ENCODE measurements around the gene PRR23E. TPM values are rescaled to one million over a fixed set of nuclear protein-coding genes. Genes with fewer than 3 reads are reported as not detected.

Gene PRR23E
- total RNA-seq, 1 donor = not detected

DNA sequence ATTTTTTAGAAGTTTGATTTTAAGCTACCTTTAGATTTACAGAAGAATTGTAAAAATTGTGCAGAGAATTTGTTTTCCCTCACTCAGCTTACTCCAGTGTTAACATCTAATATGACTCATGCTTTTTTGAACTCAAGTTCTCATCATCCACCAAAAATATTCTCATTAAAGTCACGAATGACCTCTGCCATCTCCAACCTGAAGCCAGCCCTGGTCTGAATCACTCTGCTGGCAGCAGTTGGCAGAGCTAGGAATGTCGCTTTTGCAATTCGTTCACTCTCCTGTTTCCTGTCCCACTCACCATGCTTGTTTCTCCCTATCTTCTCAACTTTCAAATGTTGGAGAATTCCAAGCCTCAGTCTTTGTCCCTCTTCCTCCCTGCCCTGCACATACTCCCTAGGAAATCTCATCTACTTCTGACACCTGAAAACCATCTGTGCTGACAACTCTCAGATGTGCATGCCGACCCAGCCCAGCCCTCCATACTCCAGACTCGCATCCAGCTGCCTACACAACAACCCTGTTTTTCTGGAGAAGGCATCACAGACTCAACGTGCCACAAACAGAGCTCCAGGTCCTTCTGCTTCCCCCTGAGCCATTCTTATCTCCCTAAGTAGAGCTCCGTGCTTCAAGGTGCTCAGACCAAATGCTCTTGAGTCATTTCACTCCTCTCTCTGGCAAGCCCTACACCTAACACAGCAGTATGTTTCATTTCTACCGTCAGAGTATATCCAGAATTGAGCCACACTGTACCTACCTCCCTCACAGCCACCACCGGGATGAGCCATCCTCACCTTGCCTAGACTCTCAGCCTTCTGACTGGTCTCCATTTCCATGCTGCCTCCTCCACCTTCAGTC is 24.9 kb downstream of the PRR23E start:
- no peak for DNase-seq (ENCODE audit: low read depth)
- no peak for TF ChIP-seq CTCF (IDR thresholded peaks at IDR 0.05; ENCODE audit: insufficient read depth, low read depth, low read length)
- H3K4me3 ChIP-seq (ENCODE audit: low read depth, low read length) = no peak overlapping the region

GRCh38 chr3:127218454-127218922 is 25.6 kb downstream of the PRR23E start:
- TF ChIP-seq CTCF (IDR thresholded peaks at IDR 0.05; ENCODE audit: insufficient read depth, low read depth, low read length) = no peak
- no peak overlapping the region for H3K4me3 ChIP-seq (ENCODE audit: low read depth, low read length)
- DNase-seq (ENCODE audit: low read depth) = no peak

DNA sequence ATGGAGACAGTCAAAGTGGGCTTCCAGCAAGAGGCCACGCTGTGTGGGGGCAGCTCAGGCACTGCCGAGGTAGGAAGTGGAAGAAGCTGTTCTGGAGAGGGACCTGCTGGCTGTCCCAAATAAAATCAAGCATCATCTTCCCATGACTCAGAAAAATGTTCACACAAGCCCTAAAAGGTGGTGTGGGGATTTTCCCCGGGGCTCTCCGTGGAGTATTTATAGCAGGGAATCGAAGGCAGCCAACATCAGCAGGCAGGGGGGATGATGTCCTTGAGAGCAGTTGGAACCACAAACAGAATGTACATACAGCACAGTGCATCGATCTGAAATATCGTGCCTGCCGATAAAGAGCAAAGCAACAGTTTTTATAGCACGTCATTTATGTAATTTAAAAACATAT is 27.6 kb downstream of the PRR23E start:
- H3K4me3 ChIP-seq (ENCODE audit: low read depth, low read length) = no peak overlapping the region
- no peak for TF ChIP-seq CTCF (IDR thresholded peaks at IDR 0.05; ENCODE audit: insufficient read depth, low read depth, low read length)
- no peak for DNase-seq (ENCODE audit: low read depth)

DNA sequence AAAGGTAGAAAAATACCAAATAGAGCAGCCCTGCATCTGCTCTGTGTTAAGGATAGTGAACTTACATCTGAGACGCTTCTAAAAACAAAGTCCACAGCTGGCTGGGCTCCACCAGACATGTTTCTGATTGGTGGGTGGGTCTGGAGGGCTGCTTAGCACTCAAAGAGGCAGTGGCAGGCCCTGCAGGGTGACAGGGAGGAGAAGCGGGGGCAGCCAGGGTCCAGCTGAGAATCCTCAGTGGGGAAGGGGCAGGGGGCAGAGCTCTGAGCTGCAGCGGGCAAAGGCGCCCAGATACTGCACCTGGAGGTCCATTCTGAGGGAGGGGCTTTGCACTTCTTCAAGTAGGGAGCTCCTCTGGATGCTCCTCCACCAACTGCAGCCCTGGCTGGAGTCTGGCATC is 28.1 kb downstream of the PRR23E start:
- TF ChIP-seq CTCF (IDR thresholded peaks at IDR 0.05; ENCODE audit: insufficient read depth, low read depth, low read length) = no peak
- H3K4me3 ChIP-seq (ENCODE audit: low read depth, low read length) = no peak overlapping the region
- no peak for DNase-seq (ENCODE audit: low read depth)

DNA sequence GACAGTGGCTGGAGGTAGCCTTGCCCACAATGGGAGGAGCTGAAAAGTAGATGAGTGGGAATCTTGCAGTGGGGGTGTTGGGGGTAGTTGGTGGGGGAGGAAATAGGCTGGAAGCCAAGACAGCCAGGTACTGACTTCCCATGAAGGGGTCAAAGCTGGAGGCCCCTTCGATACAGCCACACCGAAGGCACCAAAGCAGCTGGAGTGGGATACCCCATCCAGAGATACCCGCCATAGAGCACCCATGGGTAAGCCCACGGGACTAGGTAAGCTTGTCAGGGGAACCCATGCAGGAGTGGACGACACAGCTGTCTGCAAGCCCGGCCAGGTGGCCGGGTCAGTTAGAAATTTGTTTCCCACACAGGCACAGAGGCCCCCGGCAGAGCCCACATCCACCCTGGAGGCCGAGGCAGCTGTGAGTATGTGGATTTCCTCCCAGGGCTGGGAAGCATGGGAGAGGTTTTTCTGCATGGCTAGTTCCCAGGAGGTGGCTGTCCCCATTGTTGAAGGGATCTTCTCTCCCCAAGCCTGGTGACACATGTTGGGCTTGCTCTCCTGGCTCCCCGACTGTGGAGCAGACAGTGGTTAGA is 28.6 kb downstream of the PRR23E start:
- TF ChIP-seq CTCF (IDR thresholded peaks at IDR 0.05; ENCODE audit: insufficient read depth, low read depth, low read length) = no peak

DNA sequence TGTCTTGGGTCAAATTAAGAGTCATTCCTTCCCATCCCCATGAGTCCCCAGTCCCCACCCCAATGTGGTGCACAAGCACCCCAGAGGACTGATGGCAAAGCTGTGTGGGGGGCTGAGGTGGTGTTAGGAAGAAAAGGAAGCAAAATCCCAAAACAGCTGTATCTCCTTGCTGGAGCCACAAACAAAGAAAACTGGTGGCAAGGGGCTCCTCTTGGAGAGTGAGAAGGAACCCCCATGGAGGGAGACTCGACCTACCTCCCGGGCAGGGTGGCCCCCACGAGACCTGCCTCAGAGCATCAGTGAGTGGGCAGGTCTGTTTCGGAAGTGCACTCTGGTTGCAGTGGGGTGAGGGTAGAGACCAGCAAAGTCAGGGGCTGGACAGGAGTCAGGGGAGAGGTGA is 29.2 kb downstream of the PRR23E start:
- TF ChIP-seq CTCF (IDR thresholded peaks at IDR 0.05; ENCODE audit: insufficient read depth, low read depth, low read length) = no peak
- H3K4me3 ChIP-seq (ENCODE audit: low read depth, low read length) = no peak overlapping the region
- no peak for DNase-seq (ENCODE audit: low read depth)

More for the DNA sequence above, 28.6 kb downstream of the PRR23E start:
- no peak overlapping the region for H3K4me3 ChIP-seq (ENCODE audit: low read depth, low read length)
- no peak for DNase-seq (ENCODE audit: low read depth)

Data from fibroblast of villous mesenchyme (primary cell).